GM12873 (cell line): ENCODE data around the gene CFAP45.

Source experiments
- TF ChIP-seq, protein P1 (sequence below): IDR thresholded peaks from 2 replicates; pipeline ENCODE4 v1.5.1; 2012; ENCODE audit warnings: low read depth, mild to moderate bottlenecking, moderate library complexity, low read length, control low read depth; ENCODE audit not compliant: insufficient read depth; ENCODE audit errors: missing control alignments

The CFAP45 gene

DNA sequence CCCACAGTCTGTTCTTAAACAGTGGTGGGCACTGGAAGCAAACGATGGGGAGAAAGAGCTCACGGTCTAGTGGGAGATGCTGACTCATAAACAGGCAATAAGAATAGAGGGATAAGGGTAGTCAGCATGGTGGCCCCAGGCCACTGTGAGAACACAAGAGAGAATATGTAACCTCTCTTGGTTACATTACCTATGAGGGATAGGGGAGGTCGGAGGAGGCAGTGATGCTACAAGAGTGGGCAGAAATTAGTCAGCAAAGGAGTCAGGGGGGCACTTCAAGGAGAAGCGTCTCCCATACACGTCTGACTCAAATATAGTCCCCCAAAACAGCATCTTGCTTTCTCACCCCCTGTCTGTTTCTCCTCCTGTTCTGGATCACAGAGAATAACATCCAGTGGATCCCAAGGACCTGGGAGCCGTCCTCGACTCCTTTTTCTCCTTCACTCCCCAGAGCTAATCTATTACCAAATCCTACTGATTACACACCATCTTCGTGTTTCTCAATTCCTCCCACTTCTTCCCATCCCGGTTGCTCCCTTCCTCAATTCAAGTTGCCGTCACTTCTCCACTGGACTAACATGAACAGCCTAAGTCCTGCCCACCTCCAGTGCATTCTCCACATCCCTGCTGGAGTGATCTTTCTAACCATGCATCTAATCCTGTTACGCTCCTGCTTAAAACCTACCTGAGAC is 71.2 kb downstream of the CFAP45 start:
- TF ChIP-seq, protein P1, sequence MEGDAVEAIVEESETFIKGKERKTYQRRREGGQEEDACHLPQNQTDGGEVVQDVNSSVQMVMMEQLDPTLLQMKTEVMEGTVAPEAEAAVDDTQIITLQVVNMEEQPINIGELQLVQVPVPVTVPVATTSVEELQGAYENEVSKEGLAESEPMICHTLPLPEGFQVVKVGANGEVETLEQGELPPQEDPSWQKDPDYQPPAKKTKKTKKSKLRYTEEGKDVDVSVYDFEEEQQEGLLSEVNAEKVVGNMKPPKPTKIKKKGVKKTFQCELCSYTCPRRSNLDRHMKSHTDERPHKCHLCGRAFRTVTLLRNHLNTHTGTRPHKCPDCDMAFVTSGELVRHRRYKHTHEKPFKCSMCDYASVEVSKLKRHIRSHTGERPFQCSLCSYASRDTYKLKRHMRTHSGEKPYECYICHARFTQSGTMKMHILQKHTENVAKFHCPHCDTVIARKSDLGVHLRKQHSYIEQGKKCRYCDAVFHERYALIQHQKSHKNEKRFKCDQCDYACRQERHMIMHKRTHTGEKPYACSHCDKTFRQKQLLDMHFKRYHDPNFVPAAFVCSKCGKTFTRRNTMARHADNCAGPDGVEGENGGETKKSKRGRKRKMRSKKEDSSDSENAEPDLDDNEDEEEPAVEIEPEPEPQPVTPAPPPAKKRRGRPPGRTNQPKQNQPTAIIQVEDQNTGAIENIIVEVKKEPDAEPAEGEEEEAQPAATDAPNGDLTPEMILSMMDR, result no peak

DNA sequence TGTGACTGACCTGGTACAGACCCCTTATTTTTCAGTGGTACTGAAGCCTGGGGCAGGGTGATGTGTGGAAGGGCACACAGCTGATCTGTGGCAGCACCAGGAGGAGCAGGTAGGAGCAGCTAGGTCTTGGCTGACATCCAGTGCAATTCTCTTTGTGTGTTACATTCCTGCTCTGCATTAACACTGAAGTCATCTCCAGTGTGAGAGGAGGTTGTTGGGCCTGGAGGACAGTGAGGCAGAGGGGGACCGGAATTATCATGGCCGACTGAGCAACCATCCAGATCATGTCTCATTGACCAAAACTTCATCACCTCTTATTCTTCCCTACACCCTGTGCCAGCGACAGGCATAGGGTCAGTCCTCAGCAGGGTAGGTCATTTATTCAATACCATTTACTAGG is 71.8 kb downstream of the CFAP45 start:
- TF ChIP-seq, protein P1, result no peak

DNA sequence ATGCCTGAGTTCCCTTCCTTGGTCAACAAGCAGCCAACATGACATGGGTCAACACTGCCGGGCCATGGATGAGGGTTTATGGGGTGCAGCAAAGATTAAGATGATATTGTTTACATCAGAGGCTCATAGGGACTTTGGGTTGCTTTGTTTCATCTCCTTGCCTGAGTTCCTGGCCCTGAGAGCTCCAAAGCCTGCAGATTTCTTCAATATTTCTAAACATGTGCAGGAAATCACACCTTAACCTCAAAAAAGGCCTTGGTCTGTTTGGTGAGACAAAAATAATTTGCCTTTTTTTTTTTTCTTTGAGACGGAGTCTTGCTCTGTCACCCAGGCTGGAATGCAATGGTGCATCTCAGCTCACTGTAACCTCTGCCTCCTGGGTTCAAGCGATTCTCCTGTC is 72.4 kb downstream of the CFAP45 start:
- TF ChIP-seq, protein P1, result no peak

DNA sequence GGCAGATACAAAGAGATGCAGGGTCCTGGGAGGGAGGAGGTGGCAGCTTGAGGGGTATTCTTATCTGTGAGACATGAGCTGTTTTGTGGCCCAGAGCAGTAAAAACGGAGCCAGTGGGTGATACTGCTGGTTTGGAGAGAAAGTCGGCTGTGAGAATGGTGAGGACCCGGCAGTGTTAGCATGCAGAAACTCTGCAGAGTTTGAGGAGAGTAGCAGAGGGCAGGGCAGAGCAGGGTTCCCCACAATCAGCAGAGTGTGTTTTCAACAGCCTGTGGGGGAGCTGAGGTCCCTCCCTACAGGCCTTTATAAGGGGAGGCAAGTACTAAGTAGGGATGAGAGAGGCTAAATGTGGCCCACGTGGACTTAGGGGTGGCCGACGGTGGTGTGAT is 72.9 kb downstream of the CFAP45 start:
- TF ChIP-seq, protein P1, result no peak

DNA sequence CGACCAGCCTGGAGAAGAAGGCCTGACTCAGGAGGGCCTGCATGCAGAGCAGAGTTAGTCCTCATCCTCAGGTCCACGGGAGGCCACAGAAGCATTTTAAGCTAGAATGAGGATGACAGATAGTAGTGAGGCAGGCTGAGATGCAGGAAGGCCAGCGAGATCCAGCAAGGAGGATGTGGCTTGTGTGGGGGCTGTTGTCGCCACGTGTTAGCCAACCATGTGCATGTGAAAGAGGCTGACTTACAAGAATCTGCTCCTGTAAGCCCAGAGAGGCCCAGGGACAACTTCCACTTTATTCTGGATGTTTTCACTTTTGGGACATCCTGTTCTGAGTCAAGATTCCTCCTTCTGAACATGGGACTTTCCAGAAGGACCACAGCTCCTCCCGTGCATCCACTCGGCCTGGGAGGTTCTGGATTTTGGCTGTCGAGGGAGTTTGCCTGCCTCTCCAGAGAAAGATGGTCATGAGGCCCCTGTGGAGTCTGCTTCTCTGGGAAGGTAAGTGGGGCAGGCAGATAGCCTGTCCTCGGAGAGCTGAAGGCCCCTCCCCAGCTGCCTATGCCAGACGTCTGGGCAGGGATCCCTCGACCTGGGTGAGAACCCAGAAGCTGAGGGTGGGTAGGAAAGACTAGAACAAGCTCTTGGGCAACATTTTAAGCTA is 73.4 kb downstream of the CFAP45 start, which contains the start of gene SLAMF8:
Gene SLAMF8 (plus strand): TSS at position 433 of the 661 bp plus-strand sequence. CDS start 26 bp downstream, at position 459.
- TF ChIP-seq, protein P1, result no peak

DNA sequence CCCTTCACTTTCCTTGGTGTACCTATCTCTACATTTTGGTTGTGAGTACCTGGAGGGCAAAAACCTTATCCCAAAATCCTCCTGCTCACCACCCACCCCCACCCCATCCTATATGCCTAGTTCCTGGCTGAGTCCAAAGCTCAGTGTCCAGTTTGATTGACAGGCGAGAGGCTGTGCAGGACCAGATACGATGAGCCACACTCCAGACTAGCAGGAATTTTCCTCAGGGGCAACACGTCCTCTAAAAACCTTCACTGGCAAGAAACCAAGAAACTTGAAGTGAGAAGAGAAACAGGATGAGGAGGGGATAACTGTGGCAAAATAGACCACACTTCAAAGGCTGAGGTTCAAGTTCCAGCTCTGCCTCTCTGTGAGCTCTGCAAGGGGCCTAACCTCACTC is 74.4 kb downstream of the CFAP45 start:
- TF ChIP-seq, protein P1, result no peak

DNA sequence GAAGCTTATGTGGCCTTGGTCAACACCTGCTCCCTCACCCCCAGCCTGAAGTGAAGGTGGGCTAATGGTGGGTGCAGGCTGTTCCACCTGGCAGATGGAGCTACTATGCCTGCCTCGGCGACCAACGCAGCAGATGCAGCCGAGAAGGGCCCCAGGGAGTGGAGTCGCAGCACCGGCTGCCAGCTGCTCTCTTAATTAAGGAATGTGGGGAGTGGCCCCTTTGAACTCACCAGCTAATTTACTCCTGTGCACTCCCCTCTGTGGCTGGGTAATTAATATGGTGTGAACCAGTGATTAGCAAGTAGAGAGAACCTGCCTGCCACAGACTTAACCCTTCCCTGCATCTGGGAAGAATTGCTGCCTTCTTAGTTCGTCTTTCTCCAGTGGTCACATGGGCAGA is 76.6 kb downstream of the CFAP45 start:
- TF ChIP-seq, protein P1, result no peak
